ENCODE data around the gene MAMDC4. TPM values are rescaled to one million over a fixed set of nuclear protein-coding genes. Genes with fewer than 3 reads are reported as not detected.

Gene MAMDC4
- total and polyA plus RNA-seq, 2 donors, result 1.3 to 14.0 TPM

DNA sequence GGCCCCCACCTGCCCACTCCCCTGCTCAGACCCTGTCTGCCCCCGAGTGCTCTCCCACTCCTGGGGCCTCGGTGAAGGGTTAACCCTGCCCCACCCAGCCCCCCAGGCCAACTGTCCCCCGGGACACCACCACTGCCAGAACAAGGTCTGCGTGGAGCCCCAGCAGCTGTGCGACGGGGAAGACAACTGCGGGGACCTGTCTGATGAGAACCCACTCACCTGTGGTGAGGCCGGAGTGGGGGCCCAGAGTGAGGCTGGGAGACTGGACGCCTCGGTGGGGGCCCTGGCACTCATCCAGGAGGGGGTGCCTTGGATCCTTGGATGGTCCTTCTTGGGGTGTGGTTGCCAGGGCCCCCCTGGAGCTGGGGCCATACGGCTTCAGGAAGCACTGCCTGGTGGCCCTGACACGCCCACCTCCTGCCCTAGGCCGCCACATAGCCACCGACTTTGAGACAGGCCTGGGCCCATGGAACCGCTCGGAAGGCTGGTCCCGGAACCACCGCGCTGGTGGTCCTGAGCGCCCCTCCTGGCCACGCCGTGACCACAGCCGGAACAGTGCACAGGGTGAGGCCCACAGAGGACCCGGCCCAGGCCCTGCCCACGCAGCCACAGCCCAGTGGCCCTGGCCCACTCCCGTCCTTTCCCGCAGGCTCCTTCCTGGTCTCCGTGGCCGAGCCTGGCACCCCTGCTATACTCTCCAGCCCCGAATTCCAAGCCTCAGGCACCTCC lies 2.1 kb downstream of the MAMDC4 start:
- 90% methylated on average over 30 of the region's 30 CpGs for WGBS
- Histone ChIP-seq H3K27ac (ENCODE audit: low read depth in 1 of 2, low read length in 1 of 2) (no peak overlapping the region), H3K36me3 (ENCODE audit: control insufficient read depth in 2 of 2, insufficient read depth in 2 of 2, low read length in 1 of 2) (peaks cover 0 to 9% of the 10 kb centered on the region in 2 donors), H3K9me3 (ENCODE audit: control insufficient read depth in 2 of 2, insufficient read depth in 1 of 2, low read length in 1 of 2) (peaks cover 0 to 3% of the 10 kb centered on the region in 2 donors), H3K4me1 (ENCODE audit: control insufficient read depth in 2 of 2, insufficient read depth in 2 of 2, low read length in 2 of 2) (peaks cover 3 to 9% of the 10 kb centered on the region in 2 donors), H3K27me3 (ENCODE audit: control insufficient read depth in 2 of 2, insufficient read depth in 1 of 2, low read length in 1 of 2) (peaks cover 0 to 5% of the 10 kb centered on the region in 2 donors), H3K4me3 (ENCODE audit: low read length in 2 of 2) (no peak overlapping the region)
- DNase-seq (ENCODE audit: low read depth in 6 of 9, low spot score in 9 of 9), result no peak

DNA sequence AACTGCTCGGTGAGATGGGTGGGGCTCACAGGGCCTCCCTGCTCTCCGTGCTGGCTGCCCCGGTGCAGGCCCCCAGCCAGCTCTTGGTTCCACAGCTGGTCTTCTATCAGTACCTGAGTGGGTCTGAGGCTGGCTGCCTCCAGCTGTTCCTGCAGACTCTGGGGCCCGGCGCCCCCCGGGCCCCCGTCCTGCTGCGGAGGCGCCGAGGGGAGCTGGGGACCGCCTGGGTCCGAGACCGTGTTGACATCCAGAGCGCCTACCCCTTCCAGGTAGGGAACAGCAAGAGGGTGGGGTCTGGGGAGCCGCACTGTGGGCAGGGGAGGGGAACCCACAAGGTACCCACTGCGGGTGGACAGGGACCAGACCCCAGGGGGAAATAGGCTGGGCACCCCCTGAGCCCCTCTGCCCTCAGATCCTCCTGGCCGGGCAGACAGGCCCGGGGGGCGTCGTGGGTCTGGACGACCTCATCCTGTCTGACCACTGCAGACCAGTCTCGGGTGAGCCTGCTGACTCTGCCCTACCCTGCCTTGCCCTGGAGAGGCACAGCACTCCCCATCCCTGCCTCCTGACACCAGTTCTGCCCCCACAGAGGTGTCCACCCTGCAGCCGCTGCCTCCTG lies 2.8 kb downstream of the MAMDC4 start:
- peaks cover 0 to 2% of the 10 kb centered on the region in 2 donors for H3K27me3 ChIP-seq (ENCODE audit: control insufficient read depth in 2 of 2, insufficient read depth in 1 of 2, low read length in 1 of 2)
- no peak overlapping the region for H3K27ac ChIP-seq (ENCODE audit: low read depth in 1 of 2, low read length in 1 of 2)
- WGBS, result 93% methylated on average over 23 of the region's 23 CpGs
- peaks cover 0 to 9% of the 10 kb centered on the region in 2 donors for H3K36me3 ChIP-seq (ENCODE audit: control insufficient read depth in 2 of 2, insufficient read depth in 2 of 2, low read length in 1 of 2)
- H3K4me1 ChIP-seq (ENCODE audit: control insufficient read depth in 2 of 2, insufficient read depth in 2 of 2, low read length in 2 of 2), result peaks cover under 1 to 5% of the 10 kb centered on the region in 2 donors
- DNase-seq (ENCODE audit: low read depth in 6 of 9, low spot score in 9 of 9), result no peak
- H3K4me3 ChIP-seq (ENCODE audit: low read length in 2 of 2), result no peak overlapping the region
- H3K9me3 ChIP-seq (ENCODE audit: control insufficient read depth in 2 of 2, insufficient read depth in 1 of 2, low read length in 1 of 2), result no peaks in the 10 kb centered on the region

DNA sequence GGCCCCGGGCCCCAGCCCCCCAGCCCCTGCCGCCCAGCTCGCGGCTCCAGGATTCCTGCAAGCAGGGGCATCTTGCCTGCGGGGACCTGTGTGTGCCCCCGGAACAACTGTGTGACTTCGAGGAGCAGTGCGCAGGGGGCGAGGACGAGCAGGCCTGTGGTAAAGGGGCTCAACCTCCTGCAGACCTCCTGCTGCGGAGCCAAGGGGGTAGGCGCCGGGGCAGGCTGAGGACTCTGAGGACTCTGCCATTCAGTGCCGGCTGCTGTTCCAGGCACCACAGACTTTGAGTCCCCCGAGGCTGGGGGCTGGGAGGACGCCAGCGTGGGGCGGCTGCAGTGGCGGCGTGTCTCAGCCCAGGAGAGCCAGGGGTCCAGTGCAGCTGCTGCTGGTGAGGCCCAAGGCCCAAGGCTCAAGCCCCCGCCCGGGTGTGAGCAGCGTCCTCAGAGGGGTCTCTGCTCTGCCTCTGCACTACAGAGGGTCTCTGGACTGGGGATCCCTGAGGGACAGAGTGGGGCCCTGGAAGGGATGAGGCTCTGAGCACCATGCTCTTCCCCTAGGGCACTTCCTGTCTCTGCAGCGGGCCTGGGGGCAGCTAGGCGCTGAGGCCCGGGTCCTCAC lies 3.4 kb downstream of the MAMDC4 start:
- Histone ChIP-seq H3K4me1 (ENCODE audit: control insufficient read depth in 2 of 2, insufficient read depth in 2 of 2, low read length in 2 of 2) (no peaks in the 10 kb centered on the region), H3K27me3 (ENCODE audit: control insufficient read depth in 2 of 2, insufficient read depth in 1 of 2, low read length in 1 of 2) (no peaks in the 10 kb centered on the region), H3K27ac (ENCODE audit: low read depth in 1 of 2, low read length in 1 of 2) (no peak overlapping the region), H3K4me3 (ENCODE audit: low read length in 2 of 2) (no peak overlapping the region), H3K36me3 (ENCODE audit: control insufficient read depth in 2 of 2, insufficient read depth in 2 of 2, low read length in 1 of 2) (peaks cover under 1 to 10% of the 10 kb centered on the region in 2 donors), H3K9me3 (ENCODE audit: control insufficient read depth in 2 of 2, insufficient read depth in 1 of 2, low read length in 1 of 2) (no peaks in the 10 kb centered on the region)
- WGBS, result 90% methylated on average over 26 of the region's 26 CpGs
- no peak for DNase-seq (ENCODE audit: low read depth in 6 of 9, low spot score in 9 of 9)

DNA sequence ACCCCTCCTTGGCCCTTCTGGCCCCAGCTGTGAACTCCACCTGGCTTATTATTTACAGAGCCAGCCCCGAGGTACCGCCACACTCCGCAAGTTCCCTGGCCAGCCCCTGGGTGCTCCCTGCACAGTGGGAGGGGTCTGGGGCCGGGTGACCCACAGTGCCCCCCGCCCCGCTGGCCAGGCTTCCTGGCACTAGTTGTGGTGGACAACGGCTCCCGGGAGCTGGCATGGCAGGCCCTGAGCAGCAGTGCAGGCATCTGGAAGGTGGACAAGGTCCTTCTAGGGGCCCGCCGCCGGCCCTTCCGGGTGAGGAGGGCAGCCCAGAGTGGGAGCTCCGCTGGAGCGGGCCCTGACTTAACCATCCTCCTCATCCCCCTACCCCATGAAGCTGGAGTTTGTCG lies 3.9 kb downstream of the MAMDC4 start:
- Histone ChIP-seq H3K27ac (ENCODE audit: low read depth in 1 of 2, low read length in 1 of 2) (no peak overlapping the region), H3K4me1 (ENCODE audit: control insufficient read depth in 2 of 2, insufficient read depth in 2 of 2, low read length in 2 of 2) (no peaks in the 10 kb centered on the region), H3K36me3 (ENCODE audit: control insufficient read depth in 2 of 2, insufficient read depth in 2 of 2, low read length in 1 of 2) (peaks cover 6 to 10% of the 10 kb centered on the region in 2 donors), H3K27me3 (ENCODE audit: control insufficient read depth in 2 of 2, insufficient read depth in 1 of 2, low read length in 1 of 2) (no peaks in the 10 kb centered on the region), H3K4me3 (ENCODE audit: low read length in 2 of 2) (no peak overlapping the region), H3K9me3 (ENCODE audit: control insufficient read depth in 2 of 2, insufficient read depth in 1 of 2, low read length in 1 of 2) (no peaks in the 10 kb centered on the region)
- WGBS, result 91% methylated on average over 15 of the region's 15 CpGs
- DNase-seq (ENCODE audit: low read depth in 6 of 9, low spot score in 9 of 9), result no peak

DNA sequence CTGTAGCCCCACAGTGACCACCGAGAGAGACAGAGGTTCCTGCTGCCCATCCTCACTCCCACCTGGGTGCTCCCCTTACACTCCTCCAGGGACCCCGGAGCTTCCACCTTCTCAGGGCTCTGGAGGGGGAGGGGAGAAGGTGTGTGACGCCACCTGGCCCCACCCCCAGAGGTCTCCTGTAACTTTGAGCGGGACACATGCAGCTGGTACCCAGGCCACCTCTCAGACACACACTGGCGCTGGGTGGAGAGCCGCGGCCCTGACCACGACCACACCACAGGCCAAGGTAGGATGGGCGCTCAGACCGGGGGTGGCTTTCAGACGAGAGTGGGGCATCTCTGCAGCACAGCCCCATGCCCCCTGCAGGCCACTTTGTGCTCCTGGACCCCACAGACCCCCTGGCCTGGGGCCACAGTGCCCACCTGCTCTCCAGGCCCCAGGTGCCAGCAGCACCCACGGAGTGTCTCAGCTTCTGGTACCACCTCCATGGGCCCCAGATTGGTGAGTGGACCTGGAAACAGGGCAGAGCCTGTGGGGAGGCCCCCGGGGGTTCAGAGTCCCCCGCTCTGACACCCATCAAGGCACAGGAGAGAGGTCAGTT lies 4.5 kb downstream of the MAMDC4 start:
- no peaks in the 10 kb centered on the region for H3K9me3 ChIP-seq (ENCODE audit: control insufficient read depth in 2 of 2, insufficient read depth in 1 of 2, low read length in 1 of 2)
- 86% methylated on average over 14 of the region's 14 CpGs for WGBS
- no peak overlapping the region for H3K27ac ChIP-seq (ENCODE audit: low read depth in 1 of 2, low read length in 1 of 2)
- no peaks in the 10 kb centered on the region for H3K4me1 ChIP-seq (ENCODE audit: control insufficient read depth in 2 of 2, insufficient read depth in 2 of 2, low read length in 2 of 2)
- no peaks in the 10 kb centered on the region for H3K27me3 ChIP-seq (ENCODE audit: control insufficient read depth in 2 of 2, insufficient read depth in 1 of 2, low read length in 1 of 2)
- no peak overlapping the region for H3K4me3 ChIP-seq (ENCODE audit: low read length in 2 of 2)
- peaks cover 12 to 16% of the 10 kb centered on the region in 2 donors for H3K36me3 ChIP-seq (ENCODE audit: control insufficient read depth in 2 of 2, insufficient read depth in 2 of 2, low read length in 1 of 2)
- DNase-seq (ENCODE audit: low read depth in 6 of 9, low spot score in 9 of 9), result no peak

DNA sequence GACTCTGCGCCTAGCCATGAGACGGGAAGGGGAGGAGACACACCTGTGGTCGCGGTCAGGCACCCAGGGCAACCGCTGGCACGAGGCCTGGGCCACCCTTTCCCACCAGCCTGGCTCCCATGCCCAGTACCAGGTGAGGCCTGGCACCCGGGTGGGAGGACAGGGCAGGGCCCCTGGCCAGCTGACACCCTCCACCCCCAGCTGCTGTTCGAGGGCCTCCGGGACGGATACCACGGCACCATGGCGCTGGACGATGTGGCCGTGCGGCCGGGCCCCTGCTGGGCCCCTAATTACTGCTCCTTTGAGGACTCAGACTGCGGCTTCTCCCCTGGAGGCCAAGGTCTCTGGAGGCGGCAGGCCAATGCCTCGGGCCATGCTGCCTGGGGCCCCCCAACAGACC lies 5.0 kb downstream of the MAMDC4 start:
- H3K36me3 ChIP-seq (ENCODE audit: control insufficient read depth in 2 of 2, insufficient read depth in 2 of 2, low read length in 1 of 2), result peaks cover 15 to 21% of the 10 kb centered on the region in 2 donors
- H3K4me1 ChIP-seq (ENCODE audit: control insufficient read depth in 2 of 2, insufficient read depth in 2 of 2, low read length in 2 of 2), result no peaks in the 10 kb centered on the region
- no peaks in the 10 kb centered on the region for H3K9me3 ChIP-seq (ENCODE audit: control insufficient read depth in 2 of 2, insufficient read depth in 1 of 2, low read length in 1 of 2)
- H3K4me3 ChIP-seq (ENCODE audit: low read length in 2 of 2), result no peak overlapping the region
- WGBS, result 96% methylated on average over 19 of the region's 19 CpGs
- no peaks in the 10 kb centered on the region for H3K27me3 ChIP-seq (ENCODE audit: control insufficient read depth in 2 of 2, insufficient read depth in 1 of 2, low read length in 1 of 2)
- H3K27ac ChIP-seq (ENCODE audit: low read depth in 1 of 2, low read length in 1 of 2), result no peak overlapping the region
- DNase-seq (ENCODE audit: low read depth in 6 of 9, low spot score in 9 of 9), result no peak

DNA sequence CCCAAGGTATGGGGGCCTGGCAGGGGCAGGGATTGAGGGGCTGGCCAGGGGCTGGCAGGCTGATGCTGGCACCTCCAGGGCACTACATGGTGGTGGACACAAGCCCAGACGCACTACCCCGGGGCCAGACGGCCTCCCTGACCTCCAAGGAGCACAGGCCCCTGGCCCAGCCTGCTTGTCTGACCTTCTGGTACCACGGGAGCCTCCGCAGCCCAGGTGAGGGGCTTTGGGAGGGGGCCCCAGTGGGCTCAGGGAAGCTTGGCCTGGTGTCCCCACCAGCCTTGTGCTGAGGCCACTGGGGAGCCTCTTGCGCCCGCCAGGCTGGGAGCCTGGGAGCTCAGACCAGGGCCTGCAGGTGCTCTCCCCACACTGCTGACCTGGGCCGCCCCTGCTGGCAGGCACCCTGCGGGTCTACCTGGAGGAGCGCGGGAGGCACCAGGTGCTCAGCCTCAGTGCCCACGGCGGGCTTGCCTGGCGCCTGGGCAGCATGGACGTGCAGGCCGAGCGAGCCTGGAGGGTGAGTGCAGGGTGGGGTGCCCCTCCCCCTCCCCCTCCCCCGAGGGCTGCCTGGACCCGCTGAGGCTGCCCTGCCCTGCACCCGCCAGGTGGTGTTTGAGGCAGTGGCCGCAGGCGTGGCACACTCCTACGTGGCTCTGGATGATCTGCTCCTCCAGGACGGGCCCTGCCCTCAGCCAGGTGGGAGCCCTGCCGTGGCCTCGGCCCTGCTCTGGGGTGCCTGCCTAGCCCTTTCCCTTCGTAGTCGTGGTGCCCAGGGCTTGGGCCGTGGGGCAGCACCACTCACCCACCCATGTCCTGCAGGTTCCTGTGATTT lies 5.7 kb downstream of the MAMDC4 start:
- no peak for DNase-seq (ENCODE audit: low read depth in 6 of 9, low spot score in 9 of 9)
- Histone ChIP-seq H3K9me3 (ENCODE audit: control insufficient read depth in 2 of 2, insufficient read depth in 1 of 2, low read length in 1 of 2) (no peaks in the 10 kb centered on the region), H3K36me3 (ENCODE audit: control insufficient read depth in 2 of 2, insufficient read depth in 2 of 2, low read length in 1 of 2) (peaks cover 21 to 27% of the 10 kb centered on the region in 2 donors), H3K27me3 (ENCODE audit: control insufficient read depth in 2 of 2, insufficient read depth in 1 of 2, low read length in 1 of 2) (no peaks in the 10 kb centered on the region), H3K4me3 (ENCODE audit: low read length in 2 of 2) (no peak overlapping the region), H3K27ac (ENCODE audit: low read depth in 1 of 2, low read length in 1 of 2) (no peak overlapping the region), H3K4me1 (ENCODE audit: control insufficient read depth in 2 of 2, insufficient read depth in 2 of 2, low read length in 2 of 2) (no peaks in the 10 kb centered on the region)
- 95% methylated on average over 29 of the region's 29 CpGs for WGBS

DNA sequence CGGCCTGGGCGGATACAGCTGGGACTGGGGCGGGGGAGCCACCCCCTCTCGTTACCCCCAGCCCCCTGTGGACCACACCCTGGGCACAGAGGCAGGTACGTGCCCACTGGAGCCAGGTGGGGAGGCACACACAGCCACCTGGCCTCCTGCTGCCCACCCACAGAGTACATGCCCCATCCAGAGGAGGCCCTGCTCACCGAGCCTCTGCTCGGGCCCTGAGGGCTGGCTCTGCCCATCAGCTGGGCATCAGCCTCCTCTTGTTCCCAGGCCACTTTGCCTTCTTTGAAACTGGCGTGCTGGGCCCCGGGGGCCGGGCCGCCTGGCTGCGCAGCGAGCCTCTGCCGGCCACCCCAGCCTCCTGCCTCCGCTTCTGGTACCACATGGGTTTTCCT lies 6.3 kb downstream of the MAMDC4 start:
- Histone ChIP-seq H3K27ac (ENCODE audit: low read depth in 1 of 2, low read length in 1 of 2) (no peak overlapping the region), H3K4me1 (ENCODE audit: control insufficient read depth in 2 of 2, insufficient read depth in 2 of 2, low read length in 2 of 2) (no peaks in the 10 kb centered on the region), H3K4me3 (ENCODE audit: low read length in 2 of 2) (no peak overlapping the region), H3K27me3 (ENCODE audit: control insufficient read depth in 2 of 2, insufficient read depth in 1 of 2, low read length in 1 of 2) (no peaks in the 10 kb centered on the region), H3K36me3 (ENCODE audit: control insufficient read depth in 2 of 2, insufficient read depth in 2 of 2, low read length in 1 of 2) (peaks cover 28 to 34% of the 10 kb centered on the region in 2 donors), H3K9me3 (ENCODE audit: control insufficient read depth in 2 of 2, insufficient read depth in 1 of 2, low read length in 1 of 2) (no peaks in the 10 kb centered on the region)
- 98% methylated on average over 15 of the region's 15 CpGs for WGBS
- no peak for DNase-seq (ENCODE audit: low read depth in 6 of 9, low spot score in 9 of 9)
